ENCODE measurements around the gene FIGNL1. TPM values are rescaled to one million over a fixed set of nuclear protein-coding genes. Genes with fewer than 3 reads are reported as not detected.

FIGNL1 gene
- total RNA-seq: 6.6 and 19.2 TPM in 2 replicates

DNA sequence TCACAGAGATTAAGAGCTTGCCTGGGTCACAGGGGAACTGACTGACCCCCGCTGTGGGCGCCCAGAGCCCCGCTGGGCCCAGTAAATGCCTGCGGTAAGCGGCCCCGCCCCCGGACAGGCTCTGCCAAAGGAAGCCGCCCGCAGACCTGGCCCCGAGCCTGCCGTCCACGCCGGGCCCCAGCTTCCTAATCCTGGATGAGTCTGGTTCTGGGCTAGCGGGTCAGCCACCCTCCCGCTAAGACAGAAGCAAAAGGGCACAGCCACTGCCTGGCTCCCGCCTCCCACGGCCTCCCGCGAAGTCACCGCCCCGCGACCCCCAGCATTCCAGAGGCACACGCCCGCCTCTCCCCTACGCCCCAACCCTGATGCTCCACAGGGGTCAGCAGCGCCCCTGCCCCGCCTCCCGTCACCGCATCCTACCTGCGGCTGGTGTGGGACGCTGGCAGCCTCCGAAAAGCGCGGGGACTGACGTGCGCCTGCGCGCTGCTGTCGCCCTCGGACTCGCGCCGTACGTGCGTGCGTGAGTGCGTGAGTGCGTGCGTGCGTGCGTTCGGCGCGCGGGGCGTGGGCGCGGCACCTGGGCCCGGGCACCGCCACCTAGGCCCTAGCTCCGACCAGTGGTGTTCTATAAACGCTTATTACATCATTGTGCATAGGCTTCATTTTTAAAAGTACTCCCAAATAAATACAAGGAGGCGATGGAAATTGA lies at the start of gene FIGNL1:
TSS of gene FIGNL1 (minus strand) at position 470 of the 709 bp plus-strand sequence. CDS start 3,063 bp downstream, outside the sequence.

Other genes starting within 250 kb of the FIGNL1 start
- gene IKZF1, start 145.6 kb downstream of the FIGNL1 start, total RNA-seq: not detected in 2 replicates
- not detected in 2 replicates for gene DDC, start 115.1 kb upstream of the FIGNL1 start, total RNA-seq